ENCODE data around the gene ARFIP1.

DNA sequence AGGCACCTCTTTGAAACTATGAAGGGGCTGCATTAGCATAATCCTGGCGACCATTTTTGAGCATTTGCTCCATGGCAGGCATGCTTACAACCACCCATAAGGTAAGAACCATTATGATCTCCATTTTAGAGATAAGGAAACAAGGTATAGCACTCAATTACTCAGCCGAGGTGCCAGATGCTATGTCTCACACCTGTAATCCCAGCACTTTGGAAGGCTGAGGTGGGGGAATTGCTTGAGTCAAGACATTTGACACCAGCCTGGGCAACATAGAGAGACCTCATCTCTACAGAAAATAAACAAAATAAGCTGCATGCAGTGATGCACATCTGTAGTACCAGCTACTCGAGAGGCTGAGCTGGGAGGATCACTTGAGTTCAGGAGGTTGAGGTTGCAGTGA, 43.8 kb upstream of the ARFIP1 start:
- no peak for TF ChIP-seq POLR2A (IDR thresholded peaks at IDR 0.05)
- TF ChIP-seq, protein P1, sequence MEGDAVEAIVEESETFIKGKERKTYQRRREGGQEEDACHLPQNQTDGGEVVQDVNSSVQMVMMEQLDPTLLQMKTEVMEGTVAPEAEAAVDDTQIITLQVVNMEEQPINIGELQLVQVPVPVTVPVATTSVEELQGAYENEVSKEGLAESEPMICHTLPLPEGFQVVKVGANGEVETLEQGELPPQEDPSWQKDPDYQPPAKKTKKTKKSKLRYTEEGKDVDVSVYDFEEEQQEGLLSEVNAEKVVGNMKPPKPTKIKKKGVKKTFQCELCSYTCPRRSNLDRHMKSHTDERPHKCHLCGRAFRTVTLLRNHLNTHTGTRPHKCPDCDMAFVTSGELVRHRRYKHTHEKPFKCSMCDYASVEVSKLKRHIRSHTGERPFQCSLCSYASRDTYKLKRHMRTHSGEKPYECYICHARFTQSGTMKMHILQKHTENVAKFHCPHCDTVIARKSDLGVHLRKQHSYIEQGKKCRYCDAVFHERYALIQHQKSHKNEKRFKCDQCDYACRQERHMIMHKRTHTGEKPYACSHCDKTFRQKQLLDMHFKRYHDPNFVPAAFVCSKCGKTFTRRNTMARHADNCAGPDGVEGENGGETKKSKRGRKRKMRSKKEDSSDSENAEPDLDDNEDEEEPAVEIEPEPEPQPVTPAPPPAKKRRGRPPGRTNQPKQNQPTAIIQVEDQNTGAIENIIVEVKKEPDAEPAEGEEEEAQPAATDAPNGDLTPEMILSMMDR (IDR thresholded peaks at IDR 0.05) = no peak
- no peak for TF ChIP-seq EP300 (IDR thresholded peaks at IDR 0.05)
